ENCODE data around the gene DLGAP4. TPM values are rescaled to one million over a fixed set of nuclear protein-coding genes. Genes with fewer than 3 reads are reported as not detected.

Gene DLGAP4
- total RNA-seq, 3 donors from 2014 or later, result 22.0 to 26.9 (median 24.0) TPM

- intact Hi-C loops (cut with DNase I; ENCODE audit: low total_unique reads), result no loop called here
- Histone ChIP-seq H3K4me1 (no peaks in the 10 kb centered on the region), H3K4me3 (no peak overlapping the region), H3K9me3 (no peaks in the 10 kb centered on the region), H3K27me3 (no peaks in the 10 kb centered on the region), H3K36me3 (no peaks in the 10 kb centered on the region), H3K27ac (no peak overlapping the region)
- no peak for TF ChIP-seq POLR2AphosphoS5 (IDR thresholded peaks at IDR 0.05)
- TF ChIP-seq POLR2A (IDR thresholded peaks at IDR 0.05), result no peak
- TF ChIP-seq CTCF (IDR thresholded peaks at IDR 0.05), result no peak
- no peak for DNase-seq (ENCODE audit: low spot score in 2 of 2)
Observed at GRCh38 chr20:36284751-36285150, 21.4 kb upstream of the DLGAP4 start.

GRCh38 chr20:36285746-36286447, 20.2 kb upstream of the DLGAP4 start:
- H3K9me3 ChIP-seq, result no peaks in the 10 kb centered on the region
- no peaks in the 10 kb centered on the region for H3K27me3 ChIP-seq
- H3K36me3 ChIP-seq, result no peaks in the 10 kb centered on the region
- no peak overlapping the region for H3K27ac ChIP-seq
- DNase-seq (ENCODE audit: low spot score in 2 of 2), result no peak
- TF ChIP-seq CTCF (IDR thresholded peaks at IDR 0.05) (no peak), POLR2A (IDR thresholded peaks at IDR 0.05) (no peak), POLR2AphosphoS5 (IDR thresholded peaks at IDR 0.05) (no peak)
- no peak overlapping the region for H3K4me3 ChIP-seq
- intact Hi-C loops (cut with DNase I; ENCODE audit: low total_unique reads), result no loop called here
- H3K4me1 ChIP-seq, result no peaks in the 10 kb centered on the region

- TF ChIP-seq POLR2AphosphoS5 (IDR thresholded peaks at IDR 0.05) (no peak), POLR2A (IDR thresholded peaks at IDR 0.05) (no peak), CTCF (IDR thresholded peaks at IDR 0.05) (no peak)
- Histone ChIP-seq H3K4me3 (no peak overlapping the region), H3K4me1 (no peaks in the 10 kb centered on the region), H3K27ac (no peak overlapping the region), H3K9me3 (no peaks in the 10 kb centered on the region), H3K27me3 (peaks cover 0 to 25% of the 10 kb centered on the region in 2 donors), H3K36me3 (no peaks in the 10 kb centered on the region)
- DNase-seq (ENCODE audit: low spot score in 2 of 2), result no peak
- intact Hi-C loops (cut with DNase I; ENCODE audit: low total_unique reads), result no loop called here
Observed at GRCh38 chr20:36297656-36298055, 8.5 kb upstream of the DLGAP4 start.

GRCh38 chr20:36298061-36298460, 8.1 kb upstream of the DLGAP4 start:
- no peaks in the 10 kb centered on the region for H3K9me3 ChIP-seq
- H3K36me3 ChIP-seq, result no peaks in the 10 kb centered on the region
- intact Hi-C loops (cut with DNase I; ENCODE audit: low total_unique reads), result no loop called here
- DNase-seq (ENCODE audit: low spot score in 2 of 2), result no peak
- H3K27me3 ChIP-seq, result peaks cover 0 to 29% of the 10 kb centered on the region in 2 donors
- no peak overlapping the region for H3K4me3 ChIP-seq
- H3K27ac ChIP-seq, result no peak overlapping the region
- no peak for TF ChIP-seq CTCF (IDR thresholded peaks at IDR 0.05)
- TF ChIP-seq POLR2A (IDR thresholded peaks at IDR 0.05), result no peak
- no peak for TF ChIP-seq POLR2AphosphoS5 (IDR thresholded peaks at IDR 0.05)
- no peaks in the 10 kb centered on the region for H3K4me1 ChIP-seq

- Histone ChIP-seq H3K27me3 (peaks cover 0 to 36% of the 10 kb centered on the region in 2 donors), H3K4me1 (no peaks in the 10 kb centered on the region), H3K9me3 (no peaks in the 10 kb centered on the region), H3K4me3 (no peak overlapping the region), H3K36me3 (no peaks in the 10 kb centered on the region), H3K27ac (no peak overlapping the region)
- no peak for DNase-seq (ENCODE audit: low spot score in 2 of 2)
- intact Hi-C loops (cut with DNase I; ENCODE audit: low total_unique reads), result no loop called here
- TF ChIP-seq POLR2AphosphoS5 (IDR thresholded peaks at IDR 0.05) (no peak), CTCF (IDR thresholded peaks at IDR 0.05) (no peak), POLR2A (IDR thresholded peaks at IDR 0.05) (no peak)
Observed at GRCh38 chr20:36298795-36299339, 7.3 kb upstream of the DLGAP4 start.

Measured in breast epithelium (tissue), 4 donors.